Measurements from ENCODE around the gene PRKCH. TPM values are rescaled to one million over a fixed set of nuclear protein-coding genes. Genes with fewer than 3 reads are reported as not detected.
A peak's percentile ranks its signal among the peaks of the same experiment; 100 is the strongest.

PRKCH gene
- total and polyA plus RNA-seq, 2 donors (not counting 3 experiments of a cell fraction or from before 2014, with no cell fraction given): 97.7 to 103 TPM

GRCh38 chr14:61542848-61543790 is 221.7 kb downstream of the PRKCH start:
- H3K27ac ChIP-seq (ENCODE audit: insufficient read depth, low read depth, low read length): no peak overlapping the region
- peaks cover 2% of the 10 kb centered on the region for H3K4me1 ChIP-seq (ENCODE audit: control insufficient read depth, extremely low read depth, insufficient read depth, low read length)
- POLR2A ChIA-PET: no interaction called here
- no peak overlapping the region for H3K4me2 ChIP-seq (ENCODE audit: insufficient read depth, low read length)
- no TSS peak for BruUV-seq (replicated peaks)
- H3K4me3 ChIP-seq (replicated peaks in 1 of 3; ENCODE audit: insufficient read depth in 1 of 3, low read depth in 1 of 3, low read length in 3 of 3): no peak overlapping the region
- no peak overlapping the region for H3K9ac ChIP-seq (replicated peaks; ENCODE audit: extremely low read depth, insufficient read depth, low read length)
- dilution Hi-C loops (cut with MboI; ENCODE audit: extremely low pct_ligation_motif_present, low sequenced_read_pairs): no loop called here
- H3K9me1 ChIP-seq (replicated peaks; ENCODE audit: control insufficient read depth, extremely low read depth, insufficient read depth, low read length): no peaks in the 10 kb centered on the region
- no peaks in the 10 kb centered on the region for H3K27me3 ChIP-seq (ENCODE audit: control insufficient read depth in 2 of 2, insufficient read depth in 2 of 2, low read length in 2 of 2)
- H2AFZ ChIP-seq (ENCODE audit: low read depth, low read length): no peak overlapping the region
- FAIRE-seq (peak; percentile 49), DNase-seq (ENCODE audit: low read depth, low spot score) (peak; percentile 62)
- H3K9me3 ChIP-seq (replicated peaks; ENCODE audit: control insufficient read depth, insufficient read depth, low read length): no peaks in the 10 kb centered on the region
- peaks cover 0 to 20% of the 10 kb centered on the region in 2 experiments for H3K36me3 ChIP-seq (ENCODE audit: control insufficient read depth in 2 of 2, extremely low read depth in 1 of 2, insufficient read depth in 2 of 2, low read length in 2 of 2)
- TF ChIP-seq POLR2A (IDR thresholded peaks at IDR 0.05; ENCODE audit: low read depth, low read length): no peak
- no peak for TF ChIP-seq GATA2 (IDR thresholded peaks at IDR 0.05; ENCODE audit: insufficient read depth, insufficient read length, low read depth, low read length)
- no peak for TF ChIP-seq MAX (IDR thresholded peaks at IDR 0.05; ENCODE audit: insufficient read depth, insufficient read length)
- TF ChIP-seq FOS (IDR thresholded peaks at IDR 0.05; ENCODE audit: borderline replicate concordance, insufficient read depth, low read length): no peak
- TF ChIP-seq JUN (IDR thresholded peaks at IDR 0.05; ENCODE audit: borderline replicate concordance, insufficient read depth, insufficient read length, low read depth): no peak
- no peak for TF ChIP-seq MYC (IDR thresholded peaks at IDR 0.05; ENCODE audit: low read depth, low read length)
- no peak for TF ChIP-seq POLR2AphosphoS5 (IDR thresholded peaks at IDR 0.05; ENCODE audit: insufficient read depth, low read depth, low read length)
- TF ChIP-seq CTCF (IDR thresholded peaks at IDR 0.05; ENCODE audit: extremely low read depth in 1 of 2, insufficient read depth in 1 of 2, low read depth in 1 of 2, low read length in 2 of 2): no peak
- TF ChIP-seq EZH2 (IDR thresholded peaks at IDR 0.05; ENCODE audit: borderline replicate concordance, low read depth, low read length, severe bottlenecking): no peak
- no peaks in the 10 kb centered on the region for H3K79me2 ChIP-seq (ENCODE audit: control insufficient read depth, insufficient read depth, low read length)
- no peaks in the 10 kb centered on the region for H4K20me1 ChIP-seq (replicated peaks; ENCODE audit: control insufficient read depth, extremely low read depth, insufficient read depth, low read length)
- intact Hi-C loops (cut with micrococcal nuclease): no loop called here
- CTCF ChIA-PET: no interaction called here
